LNCAP (cell line): Measurements from ENCODE around the gene NTSR2.

Experiments used
- CTCF ChIP-seq: fragments of 450-650 bp; IDR thresholded peaks from 2 replicates; pipeline ENCODE4 v1.5.1; 2017; ENCODE audit warnings: mild to moderate bottlenecking

Gene NTSR2

GRCh38 chr2:11669454-11670291 is at the start of gene NTSR2:
TSS of gene NTSR2 (minus strand) at chr2:11670195. CDS start at chr2:11670129, 66 bp downstream.
- no peak for TF ChIP-seq CTCF

GRCh38 chr2:11719230-11719977 is 49.4 kb upstream of the NTSR2 start:
- TF ChIP-seq CTCF: no peak

- no peak for TF ChIP-seq CTCF
These were observed 48.6 kb upstream of the NTSR2 start for GRCh38 chr2:11718606-11719005.

- TF ChIP-seq CTCF: no peak
These were observed 47.6 kb upstream of the NTSR2 start for GRCh38 chr2:11717623-11718022.

GRCh38 chr2:11716689-11717321 is 46.8 kb upstream of the NTSR2 start:
- no peak for TF ChIP-seq CTCF

GRCh38 chr2:11715987-11716652 is 46.1 kb upstream of the NTSR2 start:
- TF ChIP-seq CTCF: no peak

- TF ChIP-seq CTCF: no peak
These were observed 43.8 kb upstream of the NTSR2 start for GRCh38 chr2:11713815-11714214.
